ENCODE measurements around the gene ZNF597. TPM values are rescaled to one million over a fixed set of nuclear protein-coding genes. Genes with fewer than 3 reads are reported as not detected.

The ZNF597 gene
- polyA plus RNA-seq, 3 donors = 0.80 to 1.0 (median 0.98) TPM

GRCh38 chr16:3413730-3414379 is 29.4 kb downstream of the ZNF597 start:
- DNase-seq = no peak
- intact Hi-C loops (cut with micrococcal nuclease) = no loop called here
- no peaks in the 10 kb centered on the region for H4K20me1 ChIP-seq (ENCODE audit: insufficient read depth, low read length)
- no peaks in the 10 kb centered on the region for H3K4me1 ChIP-seq (ENCODE audit: control insufficient read depth in 1 of 2, insufficient read depth in 2 of 2, low read length in 2 of 2)
- peaks cover 0 to 3% (median 2%) of the 10 kb centered on the region in 3 donors for H3K27me3 Mint-ChIP-seq (ENCODE audit: low read depth in 3 of 3)
- H3K4me2 ChIP-seq (replicated peaks; ENCODE audit: extremely low read depth, low read length, poor library complexity, severe bottlenecking) = no peak overlapping the region
- no peak overlapping the region for H2AFZ ChIP-seq (ENCODE audit: insufficient read depth, low read depth, low read length, poor library complexity, severe bottlenecking)
- H3K4me3 Mint-ChIP-seq = no peak overlapping the region
- no peak overlapping the region for H3K9ac ChIP-seq (ENCODE audit: insufficient read depth, low read length, poor library complexity, severe bottlenecking)
- no peak overlapping the region for H3K27ac Mint-ChIP-seq
- no peak overlapping the region for H3K27ac ChIP-seq (ENCODE audit: low read depth in 1 of 2, low read length in 2 of 2)
- H3K36me3 Mint-ChIP-seq = peaks cover 1 to 8% of the 10 kb centered on the region in 2 donors
- no peak for TF ChIP-seq CTCF (IDR thresholded peaks at IDR 0.05)
- H3K9me3 ChIP-seq (replicated peaks in 1 of 2; ENCODE audit: control insufficient read depth in 1 of 2, insufficient read depth in 1 of 2, low read length in 2 of 2) = peaks cover 81 to 90% of the 10 kb centered on the region in 2 donors
- H3K4me1 Mint-ChIP-seq = no peaks in the 10 kb centered on the region
- H3K79me2 ChIP-seq (ENCODE audit: insufficient read depth, low read length) = no peaks in the 10 kb centered on the region
- H3K4me3 ChIP-seq (replicated peaks in 1 of 3; ENCODE audit: low read depth in 2 of 3, low read length in 3 of 3) = no peak overlapping the region
- peaks cover 0 to 1% of the 10 kb centered on the region in 2 donors for H3K36me3 ChIP-seq (replicated peaks in 1 of 2; ENCODE audit: control insufficient read depth in 1 of 2, insufficient read depth in 2 of 2, low read length in 2 of 2)
- WGBS (ENCODE audit: insufficient coverage) = 45% methylated on average over 22 of the region's 29 CpGs
- H3K27me3 ChIP-seq (ENCODE audit: control insufficient read depth in 2 of 2, insufficient read depth in 2 of 2, low read length in 2 of 2) = no peaks in the 10 kb centered on the region
- peaks cover 43 to 97% (median 93%) of the 10 kb centered on the region in 7 donors for H3K9me3 Mint-ChIP-seq

GRCh38 chr16:3408561-3409197 is 34.6 kb downstream of the ZNF597 start:
- H3K9me3 ChIP-seq (replicated peaks in 1 of 2; ENCODE audit: control insufficient read depth in 1 of 2, insufficient read depth in 1 of 2, low read length in 2 of 2) = peaks cover 86 to 99% of the 10 kb centered on the region in 2 donors
- Mint-ChIP-seq H3K9me3 (peaks cover 65 to 96% (median 93%) of the 10 kb centered on the region in 7 donors), H3K36me3 (peaks cover 47 to 57% of the 10 kb centered on the region in 2 donors), H3K4me1 (peaks cover under 1% of the 10 kb centered on the region), H3K27me3 (ENCODE audit: low read depth in 3 of 3) (no peaks in the 10 kb centered on the region), H3K4me3 (no peak overlapping the region), H3K27ac (no peak overlapping the region)
- no peak for DNase-seq
- no peak overlapping the region for H2AFZ ChIP-seq (ENCODE audit: insufficient read depth, low read depth, low read length, poor library complexity, severe bottlenecking)
- H3K79me2 ChIP-seq (ENCODE audit: insufficient read depth, low read length) = peaks cover 1% of the 10 kb centered on the region
- H3K4me3 ChIP-seq (replicated peaks in 1 of 3; ENCODE audit: low read depth in 2 of 3, low read length in 3 of 3) = peak overlapping the region in 1 of 3 experiments; percentile 42
- H3K36me3 ChIP-seq (replicated peaks in 1 of 2; ENCODE audit: control insufficient read depth in 1 of 2, insufficient read depth in 2 of 2, low read length in 2 of 2) = peaks cover 31 to 53% of the 10 kb centered on the region in 2 donors
- no peak for TF ChIP-seq CTCF (IDR thresholded peaks at IDR 0.05)
- no peak overlapping the region for H3K9ac ChIP-seq (ENCODE audit: insufficient read depth, low read length, poor library complexity, severe bottlenecking)
- WGBS (ENCODE audit: insufficient coverage) = 100% methylated on average over 6 of the region's 12 CpGs
- intact Hi-C loops (cut with micrococcal nuclease) = no loop called here
- no peak overlapping the region for H3K4me2 ChIP-seq (replicated peaks; ENCODE audit: extremely low read depth, low read length, poor library complexity, severe bottlenecking)
- H3K27me3 ChIP-seq (ENCODE audit: control insufficient read depth in 2 of 2, insufficient read depth in 2 of 2, low read length in 2 of 2) = no peaks in the 10 kb centered on the region
- H3K4me1 ChIP-seq (ENCODE audit: control insufficient read depth in 1 of 2, insufficient read depth in 2 of 2, low read length in 2 of 2) = no peaks in the 10 kb centered on the region
- no peaks in the 10 kb centered on the region for H4K20me1 ChIP-seq (ENCODE audit: insufficient read depth, low read length)
- no peak overlapping the region for H3K27ac ChIP-seq (ENCODE audit: low read depth in 1 of 2, low read length in 2 of 2)
